KMS-11 (cell line): ENCODE results near the gene DPY19L3.

Experiments used
- H2AFZ ChIP-seq: fragments of 200-600 bp; sonication (generic); 2 replicates; pipeline ENCODE4 v1.6.1; 2016; ENCODE audit warnings: antibody characterized with exemption, mixed run types, low read depth
- H3K27ac ChIP-seq: fragments of 200-600 bp; sonication (generic); 2 replicates; pipeline ENCODE4 v1.6.1; 2016; ENCODE audit warnings: mild to moderate bottlenecking, mixed run types
- H3K27me3 ChIP-seq: fragments of 200-600 bp; sonication (generic); 2 replicates; pipeline ENCODE4 v1.6.1; 2017; ENCODE audit warnings: mild to moderate bottlenecking, low read depth, mixed run types, moderate library complexity; ENCODE audit not compliant: insufficient read depth
- H3K36me3 ChIP-seq: fragments of 200-600 bp; sonication (generic); 2 replicates; pipeline ENCODE4 v1.6.1; 2017; ENCODE audit warnings: mild to moderate bottlenecking, mixed run types; ENCODE audit not compliant: insufficient read depth
- H3K4me1 ChIP-seq: fragments of 200-600 bp; sonication (generic); 2 replicates; pipeline ENCODE4 v1.6.1; 2016; ENCODE audit warnings: mild to moderate bottlenecking, low read depth, mixed run types; ENCODE audit not compliant: poor library complexity, severe bottlenecking
- H3K4me2 ChIP-seq: fragments of 200-600 bp; sonication (generic); 2 replicates; pipeline ENCODE4 v1.7.0; 2016; ENCODE audit warnings: mild to moderate bottlenecking, mixed run types
- H3K4me3 ChIP-seq: fragments of 200-600 bp; sonication (generic); IDR thresholded peaks from 2 replicates; pipeline ENCODE4 v1.6.1; 2017; ENCODE audit warnings: low read depth, low read length, mixed read lengths; ENCODE audit not compliant: insufficient read depth
- H3K79me2 ChIP-seq: fragments of 200-600 bp; sonication (generic); 2 replicates; pipeline ENCODE4 v1.6.1; 2016; ENCODE audit warnings: low read depth, mixed run types; ENCODE audit not compliant: insufficient read depth
- H3K9ac ChIP-seq: fragments of 200-600 bp; sonication (generic); 2 replicates; pipeline ENCODE4 v1.6.1; 2016; ENCODE audit warnings: mild to moderate bottlenecking, mixed run types
- H4K20me1 ChIP-seq: fragments of 200-600 bp; sonication (generic); 2 replicates; pipeline ENCODE4 v1.6.1; 2016; ENCODE audit warnings: mild to moderate bottlenecking, mixed run types; ENCODE audit not compliant: insufficient read depth
- TF ChIP-seq, protein P1 (sequence below): fragments of 200-600 bp; sonication (generic); conservative IDR thresholded peaks from 2 replicates; pipeline ENCODE4 v1.6.1; 2017; ENCODE audit warnings: low read depth, mild to moderate bottlenecking, antibody characterized with exemption, low read length, moderate library complexity, mixed read lengths

Gene DPY19L3

DNA sequence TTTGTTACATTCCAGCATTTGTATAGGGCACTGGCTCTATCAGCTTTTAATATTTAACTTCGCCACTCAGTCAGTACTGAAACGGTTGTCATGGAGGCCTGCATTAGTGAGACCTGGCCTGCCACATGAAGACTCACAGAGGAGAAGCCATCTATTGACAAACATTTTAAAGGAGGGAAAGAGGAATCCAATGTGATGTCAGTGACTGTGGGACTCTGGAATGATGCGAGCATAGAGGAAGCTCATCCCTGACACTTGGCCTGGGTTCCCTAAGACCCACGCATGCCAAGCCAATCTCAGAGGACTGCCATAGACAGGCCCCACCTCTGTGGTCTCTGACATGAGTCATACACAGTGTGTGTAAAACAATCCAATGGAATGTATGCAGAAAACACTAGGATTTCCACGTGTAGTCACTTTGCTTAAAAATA, 7.9 kb upstream of the DPY19L3 start:
- Histone ChIP-seq H3K79me2 (no peaks in the 10 kb centered on the region), H3K4me2 (no peak overlapping the region), H3K9ac (no peak overlapping the region), H3K36me3 (no peaks in the 10 kb centered on the region), H2AFZ (no peak overlapping the region), H3K27ac (no peak overlapping the region), H3K4me1 (no peaks in the 10 kb centered on the region), H4K20me1 (no peaks in the 10 kb centered on the region), H3K4me3 (no peak overlapping the region), H3K27me3 (no peaks in the 10 kb centered on the region)
- TF ChIP-seq, protein P1, sequence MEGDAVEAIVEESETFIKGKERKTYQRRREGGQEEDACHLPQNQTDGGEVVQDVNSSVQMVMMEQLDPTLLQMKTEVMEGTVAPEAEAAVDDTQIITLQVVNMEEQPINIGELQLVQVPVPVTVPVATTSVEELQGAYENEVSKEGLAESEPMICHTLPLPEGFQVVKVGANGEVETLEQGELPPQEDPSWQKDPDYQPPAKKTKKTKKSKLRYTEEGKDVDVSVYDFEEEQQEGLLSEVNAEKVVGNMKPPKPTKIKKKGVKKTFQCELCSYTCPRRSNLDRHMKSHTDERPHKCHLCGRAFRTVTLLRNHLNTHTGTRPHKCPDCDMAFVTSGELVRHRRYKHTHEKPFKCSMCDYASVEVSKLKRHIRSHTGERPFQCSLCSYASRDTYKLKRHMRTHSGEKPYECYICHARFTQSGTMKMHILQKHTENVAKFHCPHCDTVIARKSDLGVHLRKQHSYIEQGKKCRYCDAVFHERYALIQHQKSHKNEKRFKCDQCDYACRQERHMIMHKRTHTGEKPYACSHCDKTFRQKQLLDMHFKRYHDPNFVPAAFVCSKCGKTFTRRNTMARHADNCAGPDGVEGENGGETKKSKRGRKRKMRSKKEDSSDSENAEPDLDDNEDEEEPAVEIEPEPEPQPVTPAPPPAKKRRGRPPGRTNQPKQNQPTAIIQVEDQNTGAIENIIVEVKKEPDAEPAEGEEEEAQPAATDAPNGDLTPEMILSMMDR, result no peak

GRCh38 chr19:32401992-32402391, 3.6 kb upstream of the DPY19L3 start:
- Histone ChIP-seq H3K4me1 (peaks cover 12% of the 10 kb centered on the region), H3K4me2 (no peak overlapping the region), H2AFZ (no peak overlapping the region), H4K20me1 (no peaks in the 10 kb centered on the region), H3K27me3 (no peaks in the 10 kb centered on the region), H3K27ac (no peak overlapping the region), H3K4me3 (no peak overlapping the region), H3K36me3 (no peaks in the 10 kb centered on the region), H3K9ac (no peak overlapping the region), H3K79me2 (peaks cover 4% of the 10 kb centered on the region; the same call in 1 of the 2 replicates)
- TF ChIP-seq, protein P1, result no peak

- H3K27ac ChIP-seq, result no peak overlapping the region
- H3K9ac ChIP-seq, result no peak overlapping the region
- TF ChIP-seq, protein P1, result no peak
- 0 out of 2 replicates have a peak overlapping the region, but pooled peaks have one; percentile 79 for H3K4me2 ChIP-seq
- peaks cover 4% of the 10 kb centered on the region; the same call in 1 of the 2 replicates for H3K79me2 ChIP-seq
- no peak overlapping the region for H3K4me3 ChIP-seq
- H3K27me3 ChIP-seq, result no peaks in the 10 kb centered on the region
- peaks cover 12% of the 10 kb centered on the region for H3K4me1 ChIP-seq
- no peak overlapping the region for H2AFZ ChIP-seq
- no peaks in the 10 kb centered on the region for H3K36me3 ChIP-seq
- no peaks in the 10 kb centered on the region for H4K20me1 ChIP-seq
These were observed 2.1 kb upstream of the DPY19L3 start for GRCh38 chr19:32403291-32403995.

DNA sequence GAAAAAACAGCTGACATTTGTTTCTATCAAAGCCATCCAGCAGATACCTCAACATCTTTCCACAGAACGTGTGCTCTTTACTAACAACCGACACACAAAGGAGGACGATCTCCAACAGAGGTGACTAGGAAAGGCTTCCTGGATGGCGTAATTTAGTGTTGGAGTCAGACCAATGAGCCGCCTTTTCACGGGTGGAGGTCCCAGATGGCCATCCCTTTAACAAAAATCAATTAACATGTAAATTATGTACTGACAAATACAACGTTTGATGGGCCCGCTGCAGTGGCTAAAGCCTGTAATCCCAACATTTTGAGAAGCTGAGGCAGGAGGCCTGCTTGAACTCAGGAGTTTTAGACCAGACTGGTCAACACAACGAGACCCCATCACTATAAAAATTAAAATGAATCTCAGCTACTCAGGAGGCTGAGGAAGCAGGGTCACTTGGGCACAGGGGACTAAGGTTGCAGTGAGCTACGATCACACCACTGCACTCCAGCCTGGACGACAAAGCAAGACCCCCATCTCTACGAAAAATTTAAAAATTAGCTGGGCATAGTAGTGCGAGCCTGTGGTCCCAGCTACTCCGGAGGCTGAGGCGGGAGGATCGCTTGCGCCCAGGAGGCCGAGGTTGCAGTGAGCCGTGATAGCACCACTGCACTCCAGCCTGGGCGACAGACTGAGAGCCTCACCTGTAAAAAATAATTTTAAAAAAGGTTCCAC, 1.2 kb upstream of the DPY19L3 start:
- Histone ChIP-seq H3K36me3 (no peaks in the 10 kb centered on the region; the same call in 1 of the 2 replicates), H3K4me1 (peaks cover 12% of the 10 kb centered on the region), H3K9ac (peak overlapping the region; percentile 89), H2AFZ (peak overlapping the region; percentile 90), H3K79me2 (peaks cover 4% of the 10 kb centered on the region; the same call in 1 of the 2 replicates), H3K4me3 (no peak overlapping the region), H3K27me3 (no peaks in the 10 kb centered on the region), H3K27ac (peak overlapping the region; percentile 82), H4K20me1 (no peaks in the 10 kb centered on the region), H3K4me2 (peak overlapping the region; percentile 79)
- TF ChIP-seq, protein P1, result no peak
